IMR-90 (cell line): ENCODE measurements around the gene PLXND1.
A peak's percentile ranks its signal among the peaks of the same experiment; 100 is the strongest.

ENCODE experiments used
- CEBPB ChIP-seq: IDR thresholded peaks from 2 replicates; pipeline ENCODE4 v1.6.1; 2012; ENCODE audit warnings: low read depth, low read length, improper control_type of control experiment
- FOS ChIP-seq: fragments of 150-350 bp; IDR thresholded peaks from 2 replicates; pipeline ENCODE4 v1.6.1; 2016; ENCODE audit warnings: low read depth, low read length
- MAZ ChIP-seq: IDR thresholded peaks from 2 replicates; pipeline ENCODE4 v1.6.1; 2012; ENCODE audit warnings: low read depth, mild to moderate bottlenecking, low read length, improper control_type of control experiment, moderate library complexity, borderline replicate concordance
- POLR2A ChIP-seq: IDR thresholded peaks from 2 replicates; pipeline ENCODE4 v1.6.1; 2012; ENCODE audit warnings: mild to moderate bottlenecking, low read depth, low read length
- TF ChIP-seq, protein P1 (sequence below): fragments of 150-350 bp; IDR thresholded peaks from 2 replicates; pipeline ENCODE4 v1.6.1; 2016; ENCODE audit warnings: low read depth, mild to moderate bottlenecking, low read length, moderate library complexity, borderline replicate concordance
- TF ChIP-seq, protein P2 (sequence below): conservative IDR thresholded peaks from 2 replicates; pipeline ENCODE4 v1.5.1; 2012; ENCODE audit warnings: mild to moderate bottlenecking, low read depth, low read length, improper control_type of control experiment

DNA sequence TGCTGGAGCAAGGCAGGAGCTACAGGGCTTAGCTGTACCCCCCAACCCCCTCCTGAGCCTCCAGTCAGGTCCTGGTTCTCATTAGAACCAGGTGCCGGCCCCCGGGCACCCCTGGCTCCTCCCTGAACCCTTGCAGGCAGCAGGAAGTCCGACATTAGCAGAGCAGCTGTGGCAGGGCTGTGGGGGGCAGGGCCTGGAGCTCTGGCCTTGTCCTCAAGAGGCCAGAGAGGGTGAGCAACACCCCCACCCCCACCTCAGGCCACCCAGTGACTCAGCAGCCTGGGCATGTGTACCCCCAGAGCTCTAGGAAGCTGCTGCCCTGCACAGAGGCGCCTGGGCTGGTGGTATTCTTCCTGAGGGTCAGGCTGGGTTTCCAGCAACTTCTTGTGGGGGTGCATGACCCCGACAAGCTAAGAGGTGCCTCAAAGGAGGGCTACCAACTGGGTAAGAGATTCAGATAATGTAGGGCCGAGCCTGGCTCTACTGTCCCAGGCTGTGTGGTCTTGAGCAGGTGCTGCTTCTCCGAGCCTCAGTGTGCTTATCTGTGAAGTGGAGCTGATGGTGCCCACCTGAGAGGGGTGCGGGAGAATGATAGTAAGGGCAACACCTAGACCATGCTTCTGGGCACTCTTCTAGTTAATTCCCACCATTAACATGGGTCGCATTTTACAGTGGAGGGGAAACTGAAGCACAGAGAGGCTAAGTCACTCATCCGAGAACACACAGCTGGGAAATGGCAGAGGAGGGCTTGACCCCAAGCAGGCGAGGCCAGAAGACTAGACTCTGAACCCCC, 47.5 kb downstream of the PLXND1 start:
- TF ChIP-seq, protein P1, sequence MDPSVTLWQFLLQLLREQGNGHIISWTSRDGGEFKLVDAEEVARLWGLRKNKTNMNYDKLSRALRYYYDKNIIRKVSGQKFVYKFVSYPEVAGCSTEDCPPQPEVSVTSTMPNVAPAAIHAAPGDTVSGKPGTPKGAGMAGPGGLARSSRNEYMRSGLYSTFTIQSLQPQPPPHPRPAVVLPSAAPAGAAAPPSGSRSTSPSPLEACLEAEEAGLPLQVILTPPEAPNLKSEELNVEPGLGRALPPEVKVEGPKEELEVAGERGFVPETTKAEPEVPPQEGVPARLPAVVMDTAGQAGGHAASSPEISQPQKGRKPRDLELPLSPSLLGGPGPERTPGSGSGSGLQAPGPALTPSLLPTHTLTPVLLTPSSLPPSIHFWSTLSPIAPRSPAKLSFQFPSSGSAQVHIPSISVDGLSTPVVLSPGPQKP, result no peak
- TF ChIP-seq, protein P2, sequence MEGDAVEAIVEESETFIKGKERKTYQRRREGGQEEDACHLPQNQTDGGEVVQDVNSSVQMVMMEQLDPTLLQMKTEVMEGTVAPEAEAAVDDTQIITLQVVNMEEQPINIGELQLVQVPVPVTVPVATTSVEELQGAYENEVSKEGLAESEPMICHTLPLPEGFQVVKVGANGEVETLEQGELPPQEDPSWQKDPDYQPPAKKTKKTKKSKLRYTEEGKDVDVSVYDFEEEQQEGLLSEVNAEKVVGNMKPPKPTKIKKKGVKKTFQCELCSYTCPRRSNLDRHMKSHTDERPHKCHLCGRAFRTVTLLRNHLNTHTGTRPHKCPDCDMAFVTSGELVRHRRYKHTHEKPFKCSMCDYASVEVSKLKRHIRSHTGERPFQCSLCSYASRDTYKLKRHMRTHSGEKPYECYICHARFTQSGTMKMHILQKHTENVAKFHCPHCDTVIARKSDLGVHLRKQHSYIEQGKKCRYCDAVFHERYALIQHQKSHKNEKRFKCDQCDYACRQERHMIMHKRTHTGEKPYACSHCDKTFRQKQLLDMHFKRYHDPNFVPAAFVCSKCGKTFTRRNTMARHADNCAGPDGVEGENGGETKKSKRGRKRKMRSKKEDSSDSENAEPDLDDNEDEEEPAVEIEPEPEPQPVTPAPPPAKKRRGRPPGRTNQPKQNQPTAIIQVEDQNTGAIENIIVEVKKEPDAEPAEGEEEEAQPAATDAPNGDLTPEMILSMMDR, result no peak
- TF ChIP-seq POLR2A (no peak), MAZ (peak; percentile 38; the same call in 1 of the 2 replicates), FOS (peak; percentile 68; the same call in 1 of the 2 replicates), CEBPB (no peak)
